Esophagus squamous epithelium (tissue), 5 donors: ENCODE data around the gene SMAD7. TPM values are rescaled to one million over a fixed set of nuclear protein-coding genes. Genes with fewer than 3 reads are reported as not detected.
A peak's percentile ranks its signal among the peaks of the same experiment; 100 is the strongest.

Source experiments
- DNase-seq: peaks from one replicate; lab custom pipeline; 2025; lab: John Stamatoyannopoulos, UW
- H3K27ac ChIP-seq, 4 donors: fragments of 200-600 bp; sonication (generic); one replicate each; pipeline ENCODE4 v1.5.1; 2016 to 2019; ENCODE audit warnings: mild to moderate bottlenecking in 1 of 4
- H3K27me3 ChIP-seq, 4 donors: fragments of 200-600 bp; sonication (generic); 1 replicate in 3 of 4; 2 replicates in 1 of 4; pipeline versions ENCODE4 v1.5.1 to v1.6.0; 2017 to 2021; ENCODE audit warnings: antibody characterized with exemption in 1 of 4
- H3K36me3 ChIP-seq, 3 donors: fragments of 200-600 bp; sonication (generic); one replicate each; pipeline ENCODE4 v1.5.1; 2016 to 2019
- H3K4me1 ChIP-seq, 3 donors: fragments of 200-600 bp; sonication (generic); one replicate each; pipeline ENCODE4 v1.5.1; 2017 to 2019
- H3K4me3 ChIP-seq, 4 donors: fragments of 200-600 bp; sonication (generic); 1 replicate in 3 of 4; 2 replicates in 1 of 4; pipeline ENCODE4 v1.5.1; 2016 to 2019; ENCODE audit warnings: mild to moderate bottlenecking in 2 of 4, moderate library complexity in 1 of 4
- H3K9me3 ChIP-seq, 3 donors: fragments of 200-600 bp; sonication (generic); one replicate each; pipeline ENCODE4 v1.5.1; 2016 to 2019
- CTCF ChIP-seq, 6 experiments: fragments of 450-650 bp in 4 of 6; fragments of 200-600 bp in 2 of 6; sonication (generic) in 2 of 6; IDR thresholded peaks; one replicate each; pipeline ENCODE4 v1.5.1; 2016 to 2019; ENCODE audit warnings: antibody characterized with exemption in 6 of 6, mild to moderate bottlenecking in 4 of 6, moderate library complexity in 4 of 6
- POLR2A ChIP-seq, 4 donors: fragments of 450-650 bp; IDR thresholded peaks; one replicate each; pipeline ENCODE4 v1.6.1; 2017; ENCODE audit warnings: antibody characterized with exemption in 4 of 4, mild to moderate bottlenecking in 4 of 4, moderate library complexity in 3 of 4
- WGBS, 2 donors: methylation state at CpG; one replicate each; pipeline ENCODE4 v1.1.5; 2018; 5-methylcytosine and 5-hydroxymethylcytosine counted together
- intact Hi-C: fragments of 100-400 bp; cut with DNase I; formaldehyde crosslinking; loops from one replicate; pipeline ENCODE4 v1.15.0; 2022
- total RNA-seq, 4 donors: library from RNA; depleted of rRNA; stranded (reverse); fragments of >200 nt; gene quantifications; one replicate each; pipeline ENCODE4 v1.1.0, GENCODE V29; 2016
- donor health status: DM: yes; HTN: yes; CAD: no.

SMAD7 gene
- total RNA-seq, 4 donors from 2014 or later, result 4.2 to 26.5 (median 9.0) TPM

DNA sequence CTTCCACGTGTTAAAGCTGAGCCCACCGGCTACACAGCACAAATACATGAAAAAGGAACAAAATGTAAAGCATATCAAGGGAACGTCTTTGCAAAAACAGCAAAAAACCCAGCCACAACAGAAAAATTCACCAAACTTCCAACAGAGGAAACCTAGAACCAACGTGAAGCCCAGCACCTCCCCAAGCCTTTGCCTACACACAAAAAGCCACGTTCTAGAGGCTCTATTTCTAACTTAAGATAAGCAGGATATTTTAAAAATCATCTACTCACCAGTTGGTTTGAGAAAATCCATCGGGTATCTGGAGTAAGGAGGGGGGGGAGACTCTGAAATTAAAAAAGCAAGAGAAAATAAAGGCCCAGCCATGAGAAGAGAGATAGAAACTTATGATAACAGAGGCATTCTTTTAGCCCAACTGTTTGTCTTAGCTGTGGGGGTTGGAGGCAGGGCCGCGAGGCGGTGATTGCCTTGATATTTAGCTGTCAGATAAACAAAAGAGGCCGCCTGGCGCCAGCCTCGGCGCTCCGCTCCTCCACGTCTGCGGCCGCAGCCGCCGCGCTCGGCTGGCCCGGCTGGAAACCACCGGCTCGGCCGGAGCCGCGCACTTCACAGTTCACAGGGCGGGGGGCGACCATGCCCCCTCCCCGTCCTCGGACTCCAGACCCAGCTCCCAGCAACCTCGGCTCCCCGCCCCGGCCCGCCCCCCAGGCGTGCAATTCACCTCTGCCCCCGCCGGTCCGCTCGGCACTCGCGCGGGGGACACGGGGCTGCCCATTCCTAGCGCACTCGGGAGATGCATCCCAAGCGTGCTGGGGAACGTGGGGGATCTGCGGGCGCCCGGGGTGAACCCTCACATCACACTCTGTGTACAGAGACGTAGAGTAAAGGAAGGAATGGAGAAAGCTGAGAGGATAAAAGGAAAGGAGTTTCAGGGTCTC is 2.4 kb downstream of the SMAD7 start:
- 0 to 8% methylated on average over 9 to 15 of the region's 52 CpGs for WGBS, 2 donors
- intact Hi-C loops, result no loop called here
- peak overlapping the region; percentile 74 to 92 (median 88) for H3K4me3 ChIP-seq
- H3K27ac ChIP-seq, result peak overlapping the region; percentile 96 to 100 (median 98)
- no peak for TF ChIP-seq CTCF (IDR thresholded peaks at IDR 0.05)
- TF ChIP-seq POLR2A (IDR thresholded peaks at IDR 0.05), result peak in 2 of 4 donors; percentile 5 to 21
- H3K27me3 ChIP-seq, result no peaks in the 10 kb centered on the region
- peaks cover 25 to 82% (median 47%) of the 10 kb centered on the region in 3 donors for H3K4me1 ChIP-seq
- H3K9me3 ChIP-seq, result no peaks in the 10 kb centered on the region
- H3K36me3 ChIP-seq, result peaks cover 0 to 15% (median 0%) of the 10 kb centered on the region in 3 donors
- DNase-seq, result no peak

GRCh38 chr18:48947560-48947959 is 3.2 kb downstream of the SMAD7 start:
- intact Hi-C loops, result no loop called here
- no peak for DNase-seq
- Histone ChIP-seq H3K27me3 (no peaks in the 10 kb centered on the region), H3K4me1 (peaks cover 25 to 82% (median 55%) of the 10 kb centered on the region in 3 donors), H3K27ac (peak overlapping the region in 3 of 4 donors; percentile 97 to 100 (median 99)), H3K4me3 (peak overlapping the region; percentile 74 to 92 (median 88)), H3K36me3 (peaks cover 0 to 16% (median 0%) of the 10 kb centered on the region in 3 donors), H3K9me3 (no peaks in the 10 kb centered on the region)
- TF ChIP-seq POLR2A (IDR thresholded peaks at IDR 0.05), result no peak
- WGBS, 2 donors, result 0 to 34% methylated on average over 2 to 3 of the region's 3 CpGs

DNA sequence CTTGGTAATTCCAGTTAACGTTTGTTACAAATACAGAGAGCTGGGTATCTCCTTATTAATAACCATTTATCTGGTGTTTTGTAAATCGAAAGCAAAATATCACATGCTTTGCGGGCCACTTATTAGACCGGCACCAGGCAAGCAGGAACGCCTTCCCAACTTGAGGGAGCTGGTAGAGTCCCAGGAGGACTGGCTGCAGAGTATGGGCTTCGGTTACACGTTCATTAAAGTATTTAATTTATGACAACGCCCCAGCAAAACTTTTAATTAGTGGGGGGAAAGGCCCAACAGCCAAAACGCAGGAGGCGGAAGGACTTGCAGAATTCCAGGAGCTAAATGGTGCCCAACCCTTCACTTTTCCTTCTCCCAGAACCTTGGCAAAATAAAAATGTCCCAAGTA is 3.7 kb downstream of the SMAD7 start:
- DNase-seq, result no peak
- Histone ChIP-seq H3K9me3 (no peaks in the 10 kb centered on the region), H3K4me1 (peaks cover 25 to 87% (median 59%) of the 10 kb centered on the region in 3 donors), H3K27ac (peak overlapping the region in 3 of 4 donors; percentile 97 to 100 (median 99)), H3K4me3 (peak overlapping the region; percentile 74 to 92 (median 88)), H3K27me3 (no peaks in the 10 kb centered on the region), H3K36me3 (peaks cover 0 to 20% (median 0%) of the 10 kb centered on the region in 3 donors)
- intact Hi-C loops, result no loop called here
- WGBS, 2 donors, result 23 to 26% methylated on average over 10 of the region's 10 CpGs
- TF ChIP-seq CTCF (IDR thresholded peaks at IDR 0.05) (no peak), POLR2A (IDR thresholded peaks at IDR 0.05) (no peak)

- 26 to 39% methylated on average over 6 to 8 of the region's 8 CpGs for WGBS, 2 donors
- H3K36me3 ChIP-seq, result peaks cover 0 to 28% (median 0%) of the 10 kb centered on the region in 3 donors
- H3K4me1 ChIP-seq, result peaks cover 27 to 94% (median 67%) of the 10 kb centered on the region in 3 donors
- H3K9me3 ChIP-seq, result no peaks in the 10 kb centered on the region
- no peak for DNase-seq
- intact Hi-C loops, result no loop called here
- no peaks in the 10 kb centered on the region for H3K27me3 ChIP-seq
- TF ChIP-seq CTCF (IDR thresholded peaks at IDR 0.05) (no peak), POLR2A (IDR thresholded peaks at IDR 0.05) (no peak)
- peak overlapping the region; percentile 74 to 92 (median 88) for H3K4me3 ChIP-seq
- H3K27ac ChIP-seq, result peak overlapping the region in 3 of 4 donors; percentile 97 to 100 (median 99)
Observed at GRCh38 chr18:48946329-48946835, 4.4 kb downstream of the SMAD7 start.

- peak overlapping the region in 3 of 4 donors; percentile 97 to 100 (median 99) for H3K27ac ChIP-seq
- intact Hi-C loops, result no loop called here
- no peaks in the 10 kb centered on the region for H3K9me3 ChIP-seq
- DNase-seq, result no peak
- no peak for TF ChIP-seq POLR2A (IDR thresholded peaks at IDR 0.05)
- TF ChIP-seq CTCF (IDR thresholded peaks at IDR 0.05), result no peak
- H3K4me3 ChIP-seq, result peak overlapping the region in 2 of 4 donors; percentile 85 to 91
- H3K4me1 ChIP-seq, result peaks cover 27 to 96% (median 72%) of the 10 kb centered on the region in 3 donors
- H3K36me3 ChIP-seq, result peaks cover 0 to 30% (median 0%) of the 10 kb centered on the region in 3 donors
- no peaks in the 10 kb centered on the region for H3K27me3 ChIP-seq
Observed at GRCh38 chr18:48945953-48946217, 4.9 kb downstream of the SMAD7 start.
